GM19328 (cell line): Measurements from ENCODE around the gene GSG1L.

Experiments
- ATAC-seq: cut with Tn5 transposase; IDR thresholded peaks from one replicate; pipeline ENCODE4 v1.9.1; 2021; ENCODE audit warnings: mild to moderate bottlenecking, moderate library complexity; ENCODE audit not compliant: unreplicated experiment

GSG1L gene

DNA sequence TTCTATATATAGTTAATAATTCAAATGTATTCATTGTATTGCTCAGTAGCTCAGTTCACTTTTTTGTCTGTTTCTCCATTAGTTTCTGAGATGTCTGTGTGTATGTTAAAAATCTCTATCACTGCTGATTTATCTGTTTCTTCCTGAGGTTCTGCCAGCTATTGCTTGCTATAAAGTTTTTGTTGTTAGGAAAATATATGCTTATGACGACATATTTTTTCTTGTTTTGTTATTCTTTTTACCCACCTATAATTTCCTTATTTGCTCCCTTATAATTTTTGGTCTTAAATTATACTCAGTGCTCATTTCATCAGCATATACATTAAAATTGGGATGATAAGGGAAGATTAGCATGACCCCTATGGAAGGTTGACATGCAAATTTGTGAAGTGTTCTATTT is 200.6 kb downstream of the GSG1L start:
- no peak for ATAC-seq

GRCh38 chr16:27860091-27860490 is 203.4 kb downstream of the GSG1L start:
- no peak for ATAC-seq

DNA sequence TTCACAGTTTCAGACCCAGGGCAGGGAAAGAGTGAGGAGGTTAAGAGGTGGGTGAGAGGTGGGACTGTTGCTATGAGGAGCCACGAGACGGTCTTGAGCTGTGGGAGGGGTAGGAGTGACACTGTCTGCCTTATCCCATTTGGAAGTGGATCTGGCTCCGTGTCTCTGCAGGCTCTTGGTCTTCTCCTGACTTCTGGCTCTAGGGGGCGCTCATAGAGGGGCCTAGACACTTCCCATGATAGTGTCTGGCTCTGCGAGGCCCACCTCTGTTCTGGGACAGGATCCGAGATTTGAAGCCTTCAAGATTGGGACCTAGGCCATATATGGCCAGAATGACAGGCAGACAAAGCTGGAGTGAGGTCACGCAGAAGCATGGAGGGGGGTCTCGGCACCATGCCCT is 204.5 kb downstream of the GSG1L start:
- no peak for ATAC-seq

GRCh38 chr16:27853651-27854050 is 209.9 kb downstream of the GSG1L start:
- ATAC-seq = no peak

GRCh38 chr16:27853101-27853500 is 210.4 kb downstream of the GSG1L start:
- no peak for ATAC-seq

- ATAC-seq = no peak
These were observed 210.8 kb downstream of the GSG1L start for GRCh38 chr16:27852681-27853080.

- no peak for ATAC-seq
These were observed 211.4 kb downstream of the GSG1L start for GRCh38 chr16:27852116-27852515.

GRCh38 chr16:27851586-27851985 is 211.9 kb downstream of the GSG1L start:
- no peak for ATAC-seq

DNA sequence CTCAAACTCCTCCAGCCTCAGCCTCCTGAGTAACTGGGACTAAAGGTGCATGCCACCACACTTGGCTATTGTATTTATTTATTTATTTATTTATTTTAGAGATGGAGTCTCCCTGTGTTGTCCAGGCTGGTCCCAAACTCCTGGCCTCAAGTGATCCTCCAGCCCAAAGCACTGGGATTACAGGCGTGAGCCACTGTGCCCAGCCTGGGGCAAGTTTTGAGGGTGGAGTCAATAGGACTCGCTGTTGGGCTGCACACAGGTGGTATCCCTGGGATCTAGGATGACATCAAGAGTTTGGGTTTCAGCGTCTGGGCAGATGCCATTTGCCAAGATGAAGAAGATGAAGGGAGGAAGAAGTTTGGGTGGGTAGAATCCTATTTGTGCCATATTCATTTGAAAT is 213.9 kb downstream of the GSG1L start:
- ATAC-seq = no peak

DNA sequence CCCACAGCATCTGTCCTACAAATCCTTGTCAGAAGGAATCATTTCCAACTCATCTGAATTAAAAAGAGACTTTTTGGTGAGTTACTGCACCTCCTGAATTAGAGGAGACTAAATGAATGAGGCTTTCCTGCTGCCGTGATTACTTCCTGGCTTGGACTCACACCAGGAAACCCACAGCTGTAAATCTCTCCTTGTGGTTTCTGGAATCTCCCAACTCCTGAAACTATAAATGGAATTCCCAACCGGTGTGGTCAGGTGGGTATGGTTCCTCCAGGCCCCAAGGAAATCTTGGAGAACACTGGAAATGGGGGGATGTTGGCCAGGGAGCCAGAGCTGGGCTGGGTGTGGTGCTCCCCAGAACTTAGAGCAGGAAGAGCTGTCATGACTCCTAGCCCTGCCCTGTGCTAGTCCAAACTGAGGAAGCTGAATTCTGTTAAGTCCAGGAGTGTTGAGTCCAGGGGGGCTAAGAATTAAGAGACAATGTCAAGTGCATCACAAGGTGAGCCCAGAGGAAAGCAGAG is 216.4 kb downstream of the GSG1L start:
- no peak for ATAC-seq

- no peak for ATAC-seq
These were observed 218.7 kb downstream of the GSG1L start for GRCh38 chr16:27844826-27845225.

DNA sequence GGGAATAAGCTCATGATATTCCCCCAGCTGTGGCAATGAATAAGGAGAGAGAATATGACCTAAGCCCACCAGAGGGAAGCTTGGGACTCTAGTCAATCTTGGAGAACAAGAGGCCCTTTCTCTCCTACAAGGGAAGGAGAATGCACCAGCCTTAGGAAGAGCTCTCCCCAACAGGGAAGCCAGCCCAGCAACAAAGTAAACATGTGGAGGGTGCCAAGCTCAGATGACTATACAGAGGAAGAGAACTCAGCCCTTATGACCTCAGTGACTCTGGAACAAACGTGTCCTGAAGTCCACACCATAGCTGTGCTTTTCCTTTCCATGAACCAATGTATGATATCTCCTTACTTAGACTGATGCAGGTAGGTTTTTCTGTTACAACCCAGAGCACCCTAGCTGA is 219.7 kb downstream of the GSG1L start:
- no peak for ATAC-seq

DNA sequence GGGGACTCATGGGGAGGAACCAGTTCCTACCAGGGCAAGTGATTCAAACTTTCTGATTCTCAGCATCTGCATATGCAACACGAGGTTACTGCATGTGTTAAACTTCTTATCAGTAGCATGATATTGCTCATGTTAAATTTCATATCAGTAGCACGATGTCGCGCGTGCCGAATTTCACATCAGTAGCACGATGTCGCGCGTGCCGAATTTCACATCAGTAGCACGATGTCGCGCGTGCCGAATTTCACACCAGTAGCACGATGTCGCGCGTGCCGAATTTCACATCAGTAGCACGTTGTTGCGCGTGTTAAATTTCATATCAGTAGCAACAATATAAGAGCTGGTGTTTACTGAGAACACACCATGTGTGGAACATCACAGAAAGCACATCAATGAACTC is 221.6 kb downstream of the GSG1L start:
- ATAC-seq = no peak

- no peak for ATAC-seq
These were observed 222.3 kb downstream of the GSG1L start for GRCh38 chr16:27841061-27841801.

DNA sequence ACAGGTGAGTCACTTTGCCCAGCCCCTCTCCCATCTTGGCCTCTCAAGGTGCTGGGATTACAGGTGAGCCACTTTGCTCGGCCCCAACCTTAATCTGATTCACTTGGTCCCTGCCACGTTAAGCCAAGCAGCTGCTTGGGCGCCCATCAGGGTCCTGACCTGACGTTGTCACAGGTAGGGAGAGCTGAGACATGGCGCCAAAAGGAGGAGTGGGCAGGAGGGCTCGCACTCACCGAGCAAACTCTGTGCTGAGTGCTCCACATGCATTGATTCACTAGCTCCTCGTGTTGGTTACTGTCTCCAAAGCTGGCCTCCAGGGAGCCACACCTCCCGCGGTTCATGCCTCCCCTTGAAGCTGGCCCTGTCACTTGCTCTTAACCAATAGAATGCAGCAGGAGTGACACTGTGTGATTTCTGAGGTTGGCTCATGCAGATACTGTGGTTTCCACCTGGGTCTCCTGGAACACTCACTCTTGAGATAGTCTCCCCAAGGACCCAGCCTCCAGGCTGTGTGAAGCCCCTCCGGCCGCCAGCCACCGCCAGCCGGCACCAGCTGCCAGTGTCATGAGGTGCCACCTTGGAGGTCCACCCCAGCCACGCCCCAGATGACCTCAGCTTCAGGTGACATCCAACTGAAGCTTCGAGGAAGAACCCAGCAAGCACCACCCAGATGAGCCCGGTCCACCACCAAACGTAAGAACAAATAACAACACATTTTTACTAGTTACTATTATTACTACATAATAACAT is 223.0 kb downstream of the GSG1L start:
- ATAC-seq = no peak

- no peak for ATAC-seq
These were observed 224.1 kb downstream of the GSG1L start for GRCh38 chr16:27839419-27839818.

- no peak for ATAC-seq
These were observed 224.9 kb downstream of the GSG1L start for GRCh38 chr16:27838536-27839175.

- no peak for ATAC-seq
These were observed 233.5 kb downstream of the GSG1L start for GRCh38 chr16:27829975-27830374.

DNA sequence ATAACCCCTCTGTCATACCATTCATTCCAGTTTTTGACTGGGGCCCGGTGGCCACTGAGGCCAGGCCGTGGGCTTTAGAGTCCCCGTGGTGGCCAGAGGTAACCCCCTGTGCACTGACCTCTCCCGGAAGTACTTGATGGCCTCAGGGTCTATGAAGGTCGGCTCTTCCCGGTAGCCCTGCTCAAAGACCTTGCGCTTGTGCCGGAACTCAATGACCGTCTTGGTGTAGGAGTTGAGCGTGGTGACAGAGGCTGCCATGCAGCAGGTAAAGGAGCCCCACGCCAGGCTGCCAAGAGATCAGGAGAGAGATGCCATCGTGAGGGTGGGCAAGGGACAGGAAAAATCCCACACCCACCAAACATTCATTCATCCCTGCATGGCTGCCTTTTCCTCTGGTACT is 234.8 kb downstream of the GSG1L start:
- ATAC-seq = no peak

DNA sequence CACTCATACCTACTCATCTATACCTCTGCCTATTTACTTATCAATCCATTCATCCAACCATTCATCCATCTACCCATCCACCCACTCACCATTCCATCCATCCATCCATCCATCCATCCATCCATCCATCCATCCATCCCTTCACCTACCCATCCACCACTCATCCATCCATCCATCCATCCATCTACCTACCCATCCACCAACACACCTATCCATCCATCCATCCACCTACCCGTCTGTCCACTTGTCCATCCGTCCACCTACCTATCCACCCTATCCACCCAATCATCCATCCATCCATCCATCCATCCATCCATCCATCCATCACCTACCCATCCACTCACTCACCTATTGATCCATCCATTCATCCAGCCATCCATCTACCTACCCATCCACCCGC is 235.7 kb downstream of the GSG1L start:
- ATAC-seq = no peak

GRCh38 chr16:27826893-27827289 is 236.6 kb downstream of the GSG1L start:
- no peak for ATAC-seq
